HepG2 (cell line): ENCODE measurements around the gene UBAP2L. TPM values are rescaled to one million over a fixed set of nuclear protein-coding genes. Genes with fewer than 3 reads are reported as not detected.

ENCODE experiments used
- ATAC-seq: fragments of 200-7000 bp; cut with Tn5 transposase; 3 replicates; pipeline ENCODE4 v1.9.1; 2020; ENCODE audit warnings: mild to moderate bottlenecking, moderate library complexity
- BruUV-seq: library from RNA; stranded (reverse); fragments of 400-500 nt; replicated peaks from 2 replicates; lab custom pipeline; 2021; lab: Mats Ljungman, UMichigan
- CTCF ChIA-PET: fragments of 300-600 bp; formaldehyde crosslinking; extraction: SDS; loops from one replicate; lab custom pipeline; 2021; ENCODE audit warnings: low total read pairs, inconsistent platforms, low intra/inter-chr PET ratio; lab: Yijun Ruan, JAX
- POLR2A ChIA-PET: fragments of 350-600 bp; sonication (Branson Sonifier 250); formaldehyde crosslinking; loops from one replicate; lab custom pipeline; 2020; ENCODE audit warnings: antibody characterized with exemption, inconsistent platforms; lab: Yijun Ruan, JAX
- DNase-seq: peaks from one replicate; pipeline ENCODE4 v3.0.0-alpha.2; 2015; ENCODE audit warnings: low spot score
- FAIRE-seq: peaks from 3 replicates; lab custom pipeline; 2011; peaks lifted over from hg19 to GRCh38; lab: Jason Lieb, UNC
- H2AFZ ChIP-seq: one replicate; pipeline ENCODE4 v1.6.1; 2011; ENCODE audit warnings: low read length, inconsistent platforms
- H3K27ac ChIP-seq: fragments of 300-600 bp; 3 replicates; pipeline ENCODE4 v1.8.0; 2011; ENCODE audit warnings: mixed run types, mild to moderate bottlenecking, mixed read lengths, low read length, inconsistent platforms; ENCODE audit not compliant: insufficient read depth; ENCODE audit errors: extremely low read length
- H3K27me3 ChIP-seq, 2 experiments: fragments of 200-600 bp in 1 of 2; 2 replicates in 1 of 2; 3 replicates in 1 of 2; pipeline versions ENCODE4 v1.6.0 to v1.8.0; 2011; ENCODE audit warnings: low read length in 2 of 2, mild to moderate bottlenecking in 2 of 2, moderate library complexity in 2 of 2, inconsistent platforms in 1 of 2; ENCODE audit not compliant: insufficient read depth in 2 of 2, control insufficient read depth in 1 of 2
- H3K36me3 ChIP-seq, 2 experiments: fragments of 200-600 bp in 1 of 2; replicated peaks in 1 of 2; 2 replicates in 1 of 2; 3 replicates in 1 of 2; pipeline versions ENCODE4 v1.5.1 to v1.8.0; 2011; ENCODE audit warnings: low read length in 2 of 2, inconsistent platforms in 1 of 2; ENCODE audit not compliant: insufficient read depth in 2 of 2, control insufficient read depth in 1 of 2
- H3K4me1 ChIP-seq: 2 replicates; pipeline ENCODE4 v1.5.1; 2012; ENCODE audit warnings: low read length, inconsistent platforms; ENCODE audit not compliant: insufficient read depth
- H3K4me2 ChIP-seq: 2 replicates; pipeline ENCODE4 v1.6.0; 2011; ENCODE audit warnings: low read depth, low read length, inconsistent platforms
- H3K4me3 ChIP-seq, 3 experiments: fragments of 200-600 bp in 1 of 3; sonication (generic), shearing (Covaris generic) in 1 of 3; replicated peaks in 1 of 3; 2 replicates each; pipeline ENCODE4 v1.5.1; 2011 to 2016; ENCODE audit warnings: low read length in 3 of 3, inconsistent platforms in 2 of 3, low read depth in 2 of 3, mild to moderate bottlenecking in 2 of 3, control low read depth in 1 of 3, mixed read lengths in 1 of 3; ENCODE audit not compliant: insufficient read depth in 1 of 3
- H3K79me2 ChIP-seq: one replicate; pipeline ENCODE4 v1.6.1; 2011; ENCODE audit warnings: low read length, inconsistent platforms; ENCODE audit not compliant: insufficient read depth
- H3K9ac ChIP-seq: 2 replicates; pipeline ENCODE4 v1.6.0; 2011; ENCODE audit warnings: mild to moderate bottlenecking, low read depth, low read length, inconsistent platforms; ENCODE audit not compliant: insufficient read depth
- H3K9me3 ChIP-seq: 2 replicates; pipeline ENCODE4 v1.5.1; 2012; ENCODE audit warnings: mild to moderate bottlenecking, low read length
- H4K20me1 ChIP-seq: 2 replicates; pipeline ENCODE4 v1.6.0; 2011; ENCODE audit warnings: inconsistent platforms, mild to moderate bottlenecking, low read length, moderate library complexity; ENCODE audit not compliant: insufficient read depth
- BORCS8-MEF2B ChIP-seq: sonication (generic); formaldehyde crosslinking; IDR thresholded peaks from 2 replicates; pipeline ENCODE4 v1.8.0; 2022; ENCODE audit warnings: mild to moderate bottlenecking, missing genetic modification reagents
- DR1 ChIP-seq: sonication (generic); formaldehyde crosslinking; IDR thresholded peaks from 2 replicates; pipeline ENCODE4 v1.8.0; 2021; ENCODE audit warnings: mild to moderate bottlenecking, missing genetic modification reagents, inconsistent platforms
- HDAC2 ChIP-seq: sonication (generic); formaldehyde crosslinking; IDR thresholded peaks from 2 replicates; pipeline ENCODE4 v1.4.0; 2020; ENCODE audit warnings: missing genetic modification reagents
- NFATC3 ChIP-seq: sonication (generic); formaldehyde crosslinking; IDR thresholded peaks from 2 replicates; pipeline ENCODE4 v1.5.1; 2020; ENCODE audit warnings: mild to moderate bottlenecking, missing genetic modification reagents
- NR2C2 ChIP-seq: sonication (generic); formaldehyde crosslinking; IDR thresholded peaks from 2 replicates; pipeline ENCODE4 v1.4.0; 2020; ENCODE audit warnings: missing genetic modification reagents, mild to moderate bottlenecking, moderate library complexity, borderline replicate concordance
- ZFP82 ChIP-seq: sonication (generic); formaldehyde crosslinking; IDR thresholded peaks from 2 replicates; pipeline ENCODE4 v1.5.1; 2020; ENCODE audit warnings: mild to moderate bottlenecking, missing genetic modification reagents, borderline replicate concordance
- ZNF280B ChIP-seq: sonication (generic); formaldehyde crosslinking; IDR thresholded peaks from 2 replicates; pipeline ENCODE4 v1.5.0; 2020; ENCODE audit warnings: missing genetic modification reagents, mild to moderate bottlenecking, borderline replicate concordance
- ZNF383 ChIP-seq: sonication (generic); formaldehyde crosslinking; IDR thresholded peaks from 2 replicates; pipeline ENCODE4 v1.4.0; 2020; ENCODE audit warnings: missing genetic modification reagents, mild to moderate bottlenecking, borderline replicate concordance
- ZNF503 ChIP-seq: sonication (generic); formaldehyde crosslinking; IDR thresholded peaks from 2 replicates; pipeline ENCODE4 v1.4.0; 2020; ENCODE audit warnings: missing genetic modification reagents
- ZNF512 ChIP-seq: sonication (generic); formaldehyde crosslinking; IDR thresholded peaks from 2 replicates; pipeline ENCODE4 v1.4.0; 2020; ENCODE audit warnings: mild to moderate bottlenecking, missing genetic modification reagents
- WGBS: methylation state at CpG from one replicate; pipeline ENCODE4 v1.1.6; 2017; ENCODE audit warnings: low lambda C conversion rate; 5-methylcytosine and 5-hydroxymethylcytosine counted together
- in situ Hi-C: cut with HindIII; loops from 2 replicates; pipeline ENCODE4 v1.10.0; 2017; ENCODE audit warnings: low pct_unique_long_range_greater_than_20kb; ENCODE audit not compliant: extremely low pct_ligation_motif_present
- intact Hi-C: fragments of 100-400 bp; cut with micrococcal nuclease; formaldehyde crosslinking; loops from one replicate; pipeline ENCODE4 v1.10.0; 2022; ENCODE audit not compliant: unreplicated experiment
- polyA plus RNA-seq, 8 experiments: library from polyadenylated mRNA; depleted of rRNA in 3 of 8; stranded (reverse) in 7 of 8; unstranded in 1 of 8; fragments of >200 nt; fragmentation: Illumina TruSeq in 4 of 8; extraction: Trizol in 4 of 8; gene quantifications; 2 replicates each; pipeline versions ENCODE4 v1.2.1 to v1.2.3, GENCODE V29; 2011 to 2016; ENCODE audit warnings: low read depth in 4 of 8, missing spikeins in 1 of 8, mixed read lengths in 1 of 8; ENCODE audit not compliant: insufficient read depth in 1 of 8
- total RNA-seq, 5 experiments: library from RNA; depleted of rRNA; stranded (reverse); fragments of >200 nt; fragmentation: Illumina TruSeq; extraction: Trizol; gene quantifications; 2 replicates each; pipeline ENCODE4 v1.2.3, GENCODE V29; 2016; ENCODE audit warnings: low read depth in 1 of 5

The UBAP2L gene
- total and polyA plus RNA-seq, 2 of the 13 experiments (the other 11 are each of a cell fraction or from before 2014, with no cell fraction given) = 74.2 to 159 TPM

GRCh38 chr1:154207262-154207661 lies 13.5 kb upstream of the UBAP2L start:
- H3K27ac ChIP-seq = no peak overlapping the region
- no peaks in the 10 kb centered on the region for H3K9me3 ChIP-seq
- H3K9ac ChIP-seq = no peak overlapping the region
- intact Hi-C loops = no loop called here
- no peak overlapping the region for H2AFZ ChIP-seq
- CTCF ChIA-PET = no interaction called here
- H3K4me3 ChIP-seq = no peak overlapping the region
- no peak overlapping the region for H3K4me2 ChIP-seq
- H3K27me3 ChIP-seq = no peaks in the 10 kb centered on the region
- peaks cover 8 to 45% of the 10 kb centered on the region in 2 experiments; a peak in 4 of 5 replicates for H3K36me3 ChIP-seq
- TF ChIP-seq ZFP82 (CRISPR knock-in tag) (no peak), ZNF503 (CRISPR knock-in tag) (no peak), ZNF383 (CRISPR knock-in tag) (no peak), DR1 (CRISPR knock-in tag) (no peak)
- TF ChIP-seq, all 625 proteins: peak for 0
- no peak for FAIRE-seq
- no peak for ATAC-seq
- no peaks in the 10 kb centered on the region for H3K4me1 ChIP-seq
- DNase-seq = no peak
- WGBS = 96% methylated on average over 9 of the region's 9 CpGs
- no TSS peak for BruUV-seq
- POLR2A ChIA-PET = interaction anchor here (0.8 to 1.2 kb wide), 2 partner anchors 11 to 13 kb away, joined by 3 read pairs; a partner anchor contains a TSS
- no peaks in the 10 kb centered on the region for H3K79me2 ChIP-seq
- in situ Hi-C loops = no loop called here
- no peaks in the 10 kb centered on the region for H4K20me1 ChIP-seq

- no peak overlapping the region for H3K27ac ChIP-seq
- peaks cover 3% of the 10 kb centered on the region for H3K4me1 ChIP-seq
- POLR2A ChIA-PET = interaction anchor here (1.2 to 2.6 kb wide), 3 partner anchors 9 to 12 kb away, joined by 3 to 7 read pairs (median 7); partner anchors contain the start of gene UBAP2L
- in situ Hi-C loops = no loop called here
- BruUV-seq = no TSS peak
- intact Hi-C loops = no loop called here
- H2AFZ ChIP-seq = no peak overlapping the region
- no peak overlapping the region for H3K9ac ChIP-seq
- no peak for ATAC-seq
- no peak for FAIRE-seq
- H3K36me3 ChIP-seq = peaks cover 14 to 61% of the 10 kb centered on the region in 2 experiments
- no peak overlapping the region for H3K4me2 ChIP-seq
- H3K79me2 ChIP-seq = no peaks in the 10 kb centered on the region
- no peak overlapping the region for H3K4me3 ChIP-seq
- H3K27me3 ChIP-seq = no peaks in the 10 kb centered on the region
- no peak for DNase-seq
- H3K9me3 ChIP-seq = no peaks in the 10 kb centered on the region
- no peaks in the 10 kb centered on the region for H4K20me1 ChIP-seq
- 97% methylated on average over 5 of the region's 5 CpGs for WGBS
- CTCF ChIA-PET = no interaction called here
- TF ChIP-seq ZNF512 (CRISPR knock-in tag) (no peak), HDAC2 (no peak), BORCS8-MEF2B (no peak), NFATC3 (CRISPR knock-in tag) (no peak), NR2C2 (no peak), ZNF280B (CRISPR knock-in tag) (no peak)
These were observed 11.9 kb upstream of the UBAP2L start for GRCh38 chr1:154208677-154209388.
